Rectal smooth muscle tissue (tissue), 1 donor: ENCODE data around the gene NAB2.

Source experiments
- H3K27ac ChIP-seq: one replicate; pipeline ENCODE4 v1.7.0; 2013; ENCODE audit warnings: low read depth, low read length, inconsistent platforms
- H3K27me3 ChIP-seq: one replicate; pipeline ENCODE4 v1.7.0; 2013; ENCODE audit warnings: low read length; ENCODE audit not compliant: control insufficient read depth, insufficient read depth
- H3K36me3 ChIP-seq: one replicate; pipeline ENCODE4 v1.7.0; 2013; ENCODE audit warnings: low read length; ENCODE audit not compliant: control insufficient read depth, insufficient read depth
- H3K4me1 ChIP-seq: one replicate; pipeline ENCODE4 v1.7.0; 2013; ENCODE audit warnings: low read length; ENCODE audit not compliant: control insufficient read depth, insufficient read depth
- H3K4me3 ChIP-seq: one replicate; pipeline ENCODE4 v1.7.0; 2013; ENCODE audit warnings: low read length
- H3K9ac ChIP-seq: one replicate; pipeline ENCODE4 v1.7.0; 2013; ENCODE audit warnings: low read length

The NAB2 gene

DNA sequence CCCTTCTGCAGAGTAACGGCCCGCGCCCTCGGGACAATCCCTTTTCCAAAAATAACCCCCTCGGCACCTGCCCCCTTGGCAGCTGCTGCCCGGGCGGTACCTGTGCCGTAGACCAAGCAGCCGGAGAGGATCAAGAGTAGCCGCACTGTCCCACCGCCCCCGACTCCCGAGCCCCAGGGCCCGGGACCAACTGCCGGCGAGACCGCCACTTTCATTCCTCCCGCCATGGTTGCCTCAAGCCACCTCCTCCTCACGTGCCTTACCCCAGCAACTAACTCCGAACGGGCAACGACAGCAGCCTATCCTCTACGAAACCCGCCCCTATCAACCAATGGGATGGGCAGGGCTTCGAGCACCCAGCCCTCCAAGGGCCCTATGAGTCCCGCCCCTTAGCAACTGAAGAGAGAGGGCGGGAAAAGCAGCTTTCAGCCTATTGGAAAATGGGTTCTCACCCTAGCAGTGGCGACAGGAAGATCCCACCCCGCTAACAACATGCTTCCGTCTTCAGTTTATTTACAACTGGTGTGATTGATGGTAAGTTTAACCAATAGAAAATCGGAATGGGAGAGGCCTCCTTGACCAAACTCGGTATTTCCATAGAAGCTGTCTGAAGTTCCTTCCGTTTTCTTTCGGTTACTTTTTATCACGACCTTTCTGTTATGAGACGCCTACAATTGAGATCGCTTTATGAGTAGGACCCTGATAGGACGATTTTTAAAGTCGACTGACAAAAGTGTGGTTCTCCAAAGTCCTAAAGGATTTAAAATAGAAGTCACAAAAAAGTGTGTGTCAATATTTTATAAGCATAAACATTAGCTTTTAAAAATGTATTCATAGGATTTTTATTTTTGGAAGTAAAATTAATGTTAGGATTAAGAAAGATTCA lies 10.2 kb upstream of the NAB2 start, which contains the start of gene NEMP1:
Gene NEMP1, minus strand, starts transcription at position 273 of the 886 bp plus-strand sequence. Its CDS starts 46 bp downstream, at position 227.
- peaks cover 10% of the 10 kb centered on the region for H3K4me1 ChIP-seq

DNA sequence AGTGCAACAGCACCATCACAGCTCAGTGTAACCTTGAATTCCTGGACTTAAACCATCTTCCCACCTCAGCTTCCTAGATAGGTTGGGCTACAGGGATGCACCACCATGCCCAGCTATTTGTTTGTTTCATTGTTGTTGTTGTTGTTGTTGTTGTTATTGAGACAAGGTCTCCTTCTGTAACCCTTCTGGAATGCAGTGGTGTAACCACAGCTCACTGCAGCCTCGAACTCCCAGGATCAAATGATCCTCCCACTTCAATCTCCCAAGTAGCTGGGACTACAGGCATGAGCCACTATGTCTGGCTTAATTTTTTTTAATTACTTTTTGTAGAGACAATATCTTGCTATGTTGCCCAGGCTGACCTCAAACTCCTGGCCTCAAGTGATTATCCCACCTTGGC lies 9.1 kb upstream of the NAB2 start:
- Histone ChIP-seq H3K9ac (no peak overlapping the region), H3K4me1 (peaks cover 10% of the 10 kb centered on the region), H3K36me3 (no peaks in the 10 kb centered on the region), H3K27ac (peak overlapping the region; percentile 90), H3K4me3 (no peak overlapping the region), H3K27me3 (no peaks in the 10 kb centered on the region)

More for the DNA sequence above, 10.2 kb upstream of the NAB2 start, which contains the start of gene NEMP1:
- Histone ChIP-seq H3K27ac (peak within 1 kb of the TSS; percentile 90), H3K27me3 (no peaks in the 10 kb centered on the region), H3K4me3 (peak within 1 kb of the TSS; percentile 85), H3K9ac (peak within 1 kb of the TSS; percentile 45), H3K36me3 (no peaks in the 10 kb centered on the region)

DNA sequence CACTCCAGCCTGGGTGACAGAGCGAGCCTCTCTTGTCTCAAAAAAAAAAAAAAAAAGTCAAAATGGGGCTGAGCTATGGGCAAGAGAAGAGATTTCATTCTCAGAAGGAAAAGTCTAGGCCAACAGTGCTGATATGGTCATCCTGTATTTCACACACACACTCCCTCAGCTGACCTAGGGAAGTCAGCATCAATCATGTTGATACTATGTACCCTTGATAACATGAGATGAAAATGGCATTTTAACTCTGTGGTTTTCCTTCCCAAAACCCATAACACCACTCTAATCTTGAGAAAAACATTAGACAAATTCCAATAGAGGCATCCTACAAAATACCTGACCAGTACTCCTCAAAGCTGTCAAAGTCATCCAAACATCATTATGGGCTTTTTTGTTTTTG lies 8.1 kb upstream of the NAB2 start:
- H3K4me3 ChIP-seq, result no peak overlapping the region
- no peak overlapping the region for H3K9ac ChIP-seq
- H3K36me3 ChIP-seq, result no peaks in the 10 kb centered on the region
- H3K27me3 ChIP-seq, result no peaks in the 10 kb centered on the region
- H3K4me1 ChIP-seq, result peaks cover 13% of the 10 kb centered on the region
- H3K27ac ChIP-seq, result no peak overlapping the region

DNA sequence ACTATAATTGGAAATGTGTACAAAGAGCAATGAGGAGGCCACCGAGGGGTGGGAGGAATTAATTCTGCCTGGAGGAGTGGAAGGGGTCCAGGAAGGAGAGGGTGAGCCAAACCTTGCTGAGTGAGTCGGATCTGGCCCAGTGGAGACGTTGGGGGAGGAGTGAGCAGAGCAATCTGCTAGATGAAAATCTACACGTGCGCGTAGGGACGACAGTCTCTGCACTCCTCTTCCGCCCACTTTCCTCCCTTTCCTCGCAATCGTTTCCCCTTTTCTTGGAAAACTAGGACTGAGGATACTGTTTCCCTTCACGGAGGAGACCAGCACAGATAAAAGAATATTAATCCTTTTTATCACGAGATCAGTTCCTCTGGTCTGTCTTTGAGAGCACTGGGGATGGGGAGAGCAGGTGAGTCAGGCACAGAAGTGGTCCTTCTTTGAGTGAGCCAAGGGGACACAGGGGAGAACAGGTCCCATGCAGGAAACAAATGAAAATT lies 2.9 kb upstream of the NAB2 start:
- peaks cover 16% of the 10 kb centered on the region for H3K4me1 ChIP-seq
- H3K4me3 ChIP-seq, result peak overlapping the region; percentile 86
- H3K9ac ChIP-seq, result no peak overlapping the region
- H3K27ac ChIP-seq, result peak overlapping the region; percentile 99
- no peaks in the 10 kb centered on the region for H3K27me3 ChIP-seq
- peaks cover 2% of the 10 kb centered on the region for H3K36me3 ChIP-seq

DNA sequence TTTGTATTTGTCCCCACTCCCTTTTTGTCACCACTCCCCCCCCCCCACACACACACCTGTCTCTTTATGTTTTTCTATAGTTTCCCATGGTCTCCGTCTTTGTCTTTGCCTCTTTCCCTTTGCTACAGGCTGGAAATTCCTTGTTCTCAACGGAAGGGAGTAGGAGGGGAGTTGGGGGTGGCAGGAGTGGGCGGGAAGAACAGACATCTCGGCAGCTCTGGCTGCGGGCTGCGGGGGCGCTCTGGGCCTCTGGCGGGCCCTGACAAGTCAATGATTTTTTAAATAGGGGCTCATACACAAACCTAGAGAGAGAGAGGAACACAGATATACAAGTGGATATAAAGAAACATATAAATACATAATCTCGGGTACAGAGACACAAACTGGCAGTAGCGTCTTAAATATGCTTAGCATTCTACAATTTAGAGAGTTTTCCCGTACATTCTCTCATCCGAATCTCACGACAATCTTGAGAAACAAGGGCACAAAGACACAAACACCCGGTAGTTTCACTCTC lies 2.4 kb upstream of the NAB2 start:
- Histone ChIP-seq H3K4me3 (peak overlapping the region; percentile 86), H3K36me3 (peaks cover 5% of the 10 kb centered on the region), H3K4me1 (peaks cover 21% of the 10 kb centered on the region), H3K9ac (peak overlapping the region; percentile 91), H3K27ac (peak overlapping the region; percentile 99), H3K27me3 (no peaks in the 10 kb centered on the region)

DNA sequence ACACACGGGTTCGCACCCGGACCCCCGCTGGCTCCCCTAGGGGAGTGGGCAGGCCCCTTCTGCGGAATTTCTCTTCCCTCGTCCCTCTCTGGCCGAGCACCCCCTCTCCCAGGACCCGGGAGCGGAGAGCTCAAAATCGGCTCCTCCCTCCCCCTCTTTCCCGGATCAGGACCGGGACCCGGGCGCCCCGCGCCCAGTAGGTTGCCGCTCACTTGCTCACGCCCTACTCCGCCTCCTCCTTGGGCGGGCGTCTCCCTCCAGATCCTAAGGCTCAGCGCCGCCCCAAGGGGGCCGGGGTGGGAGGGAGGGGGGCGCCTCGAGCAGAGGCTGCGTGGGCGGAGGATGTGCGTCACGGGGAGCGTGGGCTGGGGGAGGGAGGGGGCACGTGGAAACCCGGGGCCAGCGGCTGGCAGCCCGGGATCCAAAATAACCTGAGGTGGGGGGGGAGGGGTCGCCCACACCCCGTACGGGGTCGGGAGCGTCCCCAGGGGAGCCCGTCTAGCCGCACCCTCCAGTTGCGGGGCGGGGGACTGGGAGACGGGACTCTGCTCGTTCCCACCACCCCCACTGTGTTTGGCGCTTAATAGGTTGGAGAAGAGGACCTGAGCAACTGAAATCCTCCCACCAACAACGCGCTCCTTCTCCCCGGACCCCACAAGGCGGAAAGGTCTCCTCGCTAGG lies 1.8 kb upstream of the NAB2 start:
- peak overlapping the region; percentile 99 for H3K27ac ChIP-seq
- H3K36me3 ChIP-seq, result peaks cover 10% of the 10 kb centered on the region
- peak overlapping the region; percentile 91 for H3K9ac ChIP-seq
- peaks cover 26% of the 10 kb centered on the region for H3K4me1 ChIP-seq
- H3K27me3 ChIP-seq, result no peaks in the 10 kb centered on the region
- H3K4me3 ChIP-seq, result peak overlapping the region; percentile 86

DNA sequence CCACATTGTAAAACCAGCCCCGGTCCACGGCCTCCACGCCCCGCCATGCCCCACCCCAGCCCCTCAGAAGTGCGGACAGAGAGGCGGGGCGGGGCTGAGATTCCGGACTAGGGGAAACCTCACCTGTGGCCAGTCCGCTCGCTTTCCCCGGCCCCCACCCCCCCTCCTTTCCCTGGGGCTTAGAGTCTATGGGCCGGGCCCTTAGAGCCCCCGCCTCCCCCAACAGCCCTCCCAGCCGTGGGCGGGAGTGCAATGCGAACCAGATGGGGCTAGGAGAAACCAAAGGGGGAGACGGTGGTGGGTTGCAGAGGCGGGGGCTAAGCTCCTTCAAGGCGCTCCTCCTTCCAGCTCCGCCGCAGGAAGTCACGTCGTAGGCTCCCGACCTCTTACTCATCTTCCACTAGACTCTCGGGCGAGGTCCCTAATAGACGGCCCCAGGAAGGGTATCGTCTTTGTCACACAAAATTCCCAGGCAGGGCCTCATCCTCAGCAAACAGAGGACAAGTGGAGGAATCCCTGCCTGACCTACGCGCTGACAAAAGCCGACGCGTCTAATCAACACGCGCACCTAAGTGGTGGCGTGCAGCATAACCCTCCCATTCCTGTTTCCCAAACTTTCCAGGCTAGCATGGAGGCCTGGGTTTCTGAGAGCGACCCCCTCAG lies 1.1 kb upstream of the NAB2 start:
- peak overlapping the region; percentile 60 for H3K9ac ChIP-seq
- peak overlapping the region; percentile 54 for H3K4me3 ChIP-seq
- peak overlapping the region; percentile 99 for H3K27ac ChIP-seq
- H3K4me1 ChIP-seq, result peaks cover 33% of the 10 kb centered on the region
- peaks cover 17% of the 10 kb centered on the region for H3K36me3 ChIP-seq
- no peaks in the 10 kb centered on the region for H3K27me3 ChIP-seq

DNA sequence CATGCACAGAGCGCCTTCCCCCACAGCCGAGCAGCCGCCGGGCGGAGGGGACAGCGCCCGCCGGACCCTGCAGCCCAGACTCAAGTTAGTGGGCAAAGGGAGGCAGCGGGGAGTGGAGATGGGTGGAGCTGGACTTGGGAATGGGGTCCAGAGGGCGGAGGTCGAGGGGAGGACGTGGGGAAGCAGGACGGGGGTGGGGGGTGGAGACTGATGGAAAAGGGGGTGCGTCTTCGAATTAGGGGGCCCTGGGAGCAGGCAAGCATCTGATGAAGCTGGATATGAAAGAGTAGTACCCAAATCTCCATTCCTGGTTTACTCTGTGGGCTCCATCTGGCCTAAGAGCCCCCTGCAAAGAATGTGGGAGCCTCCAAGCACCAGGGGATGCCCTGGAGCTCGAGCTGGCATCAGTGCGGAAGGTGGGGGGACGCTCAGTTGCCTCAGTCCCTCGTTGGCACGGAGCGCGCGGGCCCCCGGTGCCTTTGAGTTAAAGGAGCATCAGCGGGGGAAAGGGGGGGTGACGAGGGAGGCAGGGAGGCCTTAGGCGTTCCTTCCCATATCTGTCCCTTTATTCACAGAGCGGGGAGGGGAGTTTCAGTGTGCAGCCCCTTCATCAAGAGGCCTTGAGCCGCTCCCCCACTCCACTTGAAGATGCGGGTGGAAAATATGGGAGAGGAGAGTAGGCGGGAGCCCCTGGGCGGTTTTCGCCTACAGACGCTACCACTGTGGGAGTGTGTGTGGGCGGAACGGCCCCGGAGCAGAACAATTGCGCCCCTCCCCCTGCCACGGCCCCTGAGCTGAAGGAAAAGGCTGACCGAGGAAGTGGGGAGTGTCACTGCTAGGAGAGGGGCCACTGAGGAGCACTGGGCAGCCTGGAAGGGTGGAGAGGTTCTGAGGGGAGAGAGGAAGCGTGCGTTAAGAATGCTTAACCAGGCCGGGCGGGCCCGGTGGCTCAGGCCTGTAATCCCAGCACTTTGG lies 644 bp downstream of the NAB2 start:
- H3K36me3 ChIP-seq, result peaks cover 21% of the 10 kb centered on the region
- H3K4me3 ChIP-seq, result peak overlapping the region; percentile 77
- H3K27me3 ChIP-seq, result no peaks in the 10 kb centered on the region
- H3K9ac ChIP-seq, result peak overlapping the region; percentile 54
- peaks cover 46% of the 10 kb centered on the region for H3K4me1 ChIP-seq
- peak overlapping the region; percentile 89 for H3K27ac ChIP-seq

DNA sequence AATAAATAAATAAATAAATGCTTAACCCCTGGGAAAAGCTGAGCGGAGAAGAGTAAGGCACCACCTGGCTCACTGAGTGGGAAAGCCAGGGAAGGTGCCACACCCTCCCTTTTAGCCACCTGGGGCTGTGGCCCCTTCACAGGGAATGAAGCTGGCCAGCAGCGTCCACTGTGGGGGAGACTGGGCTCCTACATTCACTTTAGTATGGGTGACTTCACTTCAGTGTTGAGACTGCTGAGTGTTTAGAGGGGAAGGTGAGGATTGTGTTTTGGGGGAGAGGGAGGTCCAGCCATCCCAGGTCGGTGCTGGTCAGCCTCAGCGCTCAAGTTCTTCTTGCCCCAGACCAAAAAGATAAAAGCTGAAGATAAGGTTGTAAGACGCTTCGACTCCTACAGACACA lies 1.6 kb downstream of the NAB2 start:
- Histone ChIP-seq H3K9ac (peak overlapping the region; percentile 34), H3K27ac (peak overlapping the region; percentile 68), H3K36me3 (peaks cover 26% of the 10 kb centered on the region), H3K4me1 (peaks cover 48% of the 10 kb centered on the region), H3K27me3 (no peaks in the 10 kb centered on the region), H3K4me3 (peak overlapping the region; percentile 77)

DNA sequence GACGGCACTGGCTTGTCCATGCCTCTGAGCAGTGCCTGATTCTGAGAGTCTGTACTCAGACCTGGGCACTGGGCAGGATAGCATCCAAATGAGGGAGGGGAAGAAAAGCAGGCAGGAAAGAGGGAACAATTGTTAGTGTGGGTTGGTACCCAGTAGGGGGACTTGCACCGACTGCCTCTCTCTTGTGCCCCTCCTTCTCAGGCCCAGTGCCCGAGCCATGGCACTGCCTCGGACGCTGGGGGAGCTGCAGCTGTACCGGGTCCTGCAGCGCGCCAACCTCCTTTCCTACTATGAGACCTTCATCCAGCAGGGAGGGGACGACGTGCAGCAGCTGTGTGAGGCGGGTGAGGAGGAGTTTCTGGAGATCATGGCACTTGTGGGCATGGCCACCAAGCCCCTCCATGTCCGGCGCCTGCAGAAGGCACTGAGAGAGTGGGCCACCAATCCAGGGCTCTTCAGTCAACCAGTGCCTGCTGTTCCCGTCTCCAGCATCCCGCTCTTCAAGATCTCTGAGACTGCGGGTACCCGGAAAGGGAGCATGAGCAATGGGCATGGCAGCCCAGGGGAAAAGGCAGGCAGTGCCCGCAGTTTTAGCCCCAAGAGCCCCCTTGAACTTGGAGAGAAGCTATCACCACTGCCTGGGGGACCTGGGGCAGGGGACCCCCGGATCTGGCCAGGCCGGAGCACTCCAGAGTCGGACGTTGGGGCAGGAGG lies 2.2 kb downstream of the NAB2 start:
- peaks cover 42% of the 10 kb centered on the region for H3K4me1 ChIP-seq
- H3K36me3 ChIP-seq, result peaks cover 31% of the 10 kb centered on the region
- no peak overlapping the region for H3K9ac ChIP-seq
- H3K27ac ChIP-seq, result peak overlapping the region; percentile 68
- no peaks in the 10 kb centered on the region for H3K27me3 ChIP-seq
- H3K4me3 ChIP-seq, result peak overlapping the region; percentile 77
